ENCODE measurements around the gene ELOVL5. TPM values are rescaled to one million over a fixed set of nuclear protein-coding genes. Genes with fewer than 3 reads are reported as not detected.
A peak's percentile ranks its signal among the peaks of the same experiment; 100 is the strongest.

The ELOVL5 gene
- total RNA-seq, 4 donors from 2014 or later = 12.4 to 50.0 (median 33.2) TPM

- Histone ChIP-seq H3K27ac (peak overlapping the region in 3 of 4 donors; percentile 6 to 71 (median 58)), H3K9me3 (no peaks in the 10 kb centered on the region), H3K27me3 (no peaks in the 10 kb centered on the region), H3K4me3 (peak overlapping the region in 2 of 4 donors; percentile 1 to 42), H3K4me1 (peaks cover 0 to 57% (median 7%) of the 10 kb centered on the region in 3 donors), H3K36me3 (peaks cover 0 to 4% (median 0%) of the 10 kb centered on the region in 3 donors)
- no peak for DNase-seq
- intact Hi-C loops (cut with DNase I) = no loop called here
- 82 to 92% methylated on average over 3 to 4 of the region's 4 CpGs for WGBS, 2 donors
- TF ChIP-seq CTCF (IDR thresholded peaks at IDR 0.05) (no peak), POLR2A (IDR thresholded peaks at IDR 0.05) (no peak)
Measured at GRCh38 chr6:53336070-53336469, 12.7 kb downstream of the ELOVL5 start.

- TF ChIP-seq POLR2A (IDR thresholded peaks at IDR 0.05) (peak in 1 of 4 donors; percentile 23), CTCF (IDR thresholded peaks at IDR 0.05) (no peak)
- peaks cover 0 to 53% (median 7%) of the 10 kb centered on the region in 3 donors for H3K4me1 ChIP-seq
- peak overlapping the region; percentile 10 to 71 (median 50) for H3K27ac ChIP-seq
- peaks cover 0 to 4% (median 0%) of the 10 kb centered on the region in 3 donors for H3K36me3 ChIP-seq
- WGBS, 2 donors = 51 to 76% methylated on average over 10 to 12 of the region's 12 CpGs
- peak; percentile 39 for DNase-seq
- intact Hi-C loops (cut with DNase I) = no loop called here
- H3K27me3 ChIP-seq = no peaks in the 10 kb centered on the region
- peak overlapping the region in 2 of 4 donors; percentile 1 to 42 for H3K4me3 ChIP-seq
- H3K9me3 ChIP-seq = no peaks in the 10 kb centered on the region
Measured at GRCh38 chr6:53335224-53335994, 13.3 kb downstream of the ELOVL5 start.

GRCh38 chr6:53333439-53334408 lies 15.0 kb downstream of the ELOVL5 start:
- H3K4me3 ChIP-seq = no peak overlapping the region
- no peaks in the 10 kb centered on the region for H3K9me3 ChIP-seq
- intact Hi-C loops (cut with DNase I) = no loop called here
- no peaks in the 10 kb centered on the region for H3K27me3 ChIP-seq
- H3K36me3 ChIP-seq = peaks cover 0 to 4% (median 0%) of the 10 kb centered on the region in 3 donors
- peaks cover 0 to 53% (median 9%) of the 10 kb centered on the region in 3 donors for H3K4me1 ChIP-seq
- 71 to 72% methylated on average over 5 of the region's 5 CpGs for WGBS, 2 donors
- no peak for DNase-seq
- TF ChIP-seq POLR2A (IDR thresholded peaks at IDR 0.05) (no peak), CTCF (IDR thresholded peaks at IDR 0.05) (no peak)
- H3K27ac ChIP-seq = no peak overlapping the region

- Histone ChIP-seq H3K36me3 (no peaks in the 10 kb centered on the region), H3K27me3 (no peaks in the 10 kb centered on the region), H3K9me3 (no peaks in the 10 kb centered on the region), H3K4me1 (peaks cover 8 to 55% (median 27%) of the 10 kb centered on the region in 3 donors), H3K4me3 (no peak overlapping the region), H3K27ac (no peak overlapping the region)
- DNase-seq = no peak
- intact Hi-C loops (cut with DNase I) = no loop called here
- TF ChIP-seq CTCF (IDR thresholded peaks at IDR 0.05) (no peak), POLR2A (IDR thresholded peaks at IDR 0.05) (no peak)
- 93 to 94% methylated on average over 2 of the region's 2 CpGs for WGBS, 2 donors
Measured at GRCh38 chr6:53331678-53332077, 17.1 kb downstream of the ELOVL5 start.
